OCI-LY3 (cell line): ENCODE measurements around the gene C1QTNF12.

Experiments
- CTCF ChIP-seq: fragments of 200-600, 300-600 bp; sonication (generic); IDR thresholded peaks from 2 replicates; pipeline ENCODE4 v1.5.1; 2014; ENCODE audit warnings: antibody characterized with exemption, low read length, low read depth
- EZH2phosphoT487 ChIP-seq: fragments of 200-600 bp; shearing (Covaris generic); IDR thresholded peaks from 2 replicates; pipeline ENCODE4 v1.6.1; 2018; ENCODE audit warnings: antibody characterized with exemption, mixed run types, low read depth

- TF ChIP-seq CTCF (no peak), EZH2phosphoT487 (no peak)
Observed at GRCh38 chr1:1256956-1257871, 10.7 kb upstream of the C1QTNF12 start.
